Right lobe of liver (tissue), 4 donors: ENCODE measurements around the gene ILF3.

Experiments used
- CTCF ChIP-seq, 4 donors: fragments of 200-600 bp in 3 of 4; fragments of 450-650 bp in 1 of 4; IDR thresholded peaks; one replicate each; pipeline versions ENCODE4 v1.5.1 to v1.8.0; 2016 to 2022; ENCODE audit warnings: antibody characterized with exemption in 4 of 4, mild to moderate bottlenecking in 2 of 4
- POLR2A ChIP-seq: fragments of 450-650 bp; IDR thresholded peaks from one replicate; pipeline ENCODE4 v1.6.1; 2017; ENCODE audit warnings: antibody characterized with exemption, mild to moderate bottlenecking
- donor health status: DM: no; HTN: no; CAD: no.
- donor health status: DM: no; HTN: no; CAD: no.
- donor health status: DM: no; HTN: yes; CAD: no.

GRCh38 chr19:10687518-10688288 is 33.6 kb downstream of the ILF3 start:
- no peak for TF ChIP-seq CTCF (IDR thresholded peaks at IDR 0.05)
- TF ChIP-seq POLR2A, result no peak
